PC-9 (cell line): ENCODE measurements around the gene VANGL2.

Experiments
- EZH2 ChIP-seq: fragments of 200-600 bp; sonication (generic); IDR thresholded peaks from 2 replicates; pipeline ENCODE4 v1.8.0; 2017; ENCODE audit warnings: antibody characterized with exemption, low read depth
- TF ChIP-seq, protein P1 (sequence below): fragments of 200-600 bp; sonication (generic); conservative IDR thresholded peaks from 2 replicates; pipeline ENCODE4 v1.6.1; 2017; ENCODE audit warnings: mixed run types, antibody characterized with exemption, mild to moderate bottlenecking, moderate library complexity

DNA sequence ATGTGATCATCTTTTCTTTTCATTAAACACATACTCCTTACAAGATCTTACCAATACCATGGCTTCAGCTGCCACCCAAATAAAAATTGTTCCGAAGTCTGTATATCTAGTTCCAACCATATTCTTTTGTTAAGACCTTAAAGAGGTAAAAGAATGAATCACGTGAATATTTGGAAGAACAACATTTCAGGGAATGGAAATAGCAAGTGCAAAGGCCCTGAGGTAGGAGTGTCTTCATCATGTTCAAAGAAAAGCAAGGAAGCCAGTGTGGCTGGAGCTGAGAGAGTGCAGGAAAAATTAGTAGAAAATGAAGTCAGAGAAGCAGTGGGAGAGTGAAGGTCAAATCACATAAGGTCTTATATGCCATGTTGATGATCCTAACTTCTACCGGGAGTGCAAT lies 71.7 kb downstream of the VANGL2 start:
- TF ChIP-seq, protein P1, sequence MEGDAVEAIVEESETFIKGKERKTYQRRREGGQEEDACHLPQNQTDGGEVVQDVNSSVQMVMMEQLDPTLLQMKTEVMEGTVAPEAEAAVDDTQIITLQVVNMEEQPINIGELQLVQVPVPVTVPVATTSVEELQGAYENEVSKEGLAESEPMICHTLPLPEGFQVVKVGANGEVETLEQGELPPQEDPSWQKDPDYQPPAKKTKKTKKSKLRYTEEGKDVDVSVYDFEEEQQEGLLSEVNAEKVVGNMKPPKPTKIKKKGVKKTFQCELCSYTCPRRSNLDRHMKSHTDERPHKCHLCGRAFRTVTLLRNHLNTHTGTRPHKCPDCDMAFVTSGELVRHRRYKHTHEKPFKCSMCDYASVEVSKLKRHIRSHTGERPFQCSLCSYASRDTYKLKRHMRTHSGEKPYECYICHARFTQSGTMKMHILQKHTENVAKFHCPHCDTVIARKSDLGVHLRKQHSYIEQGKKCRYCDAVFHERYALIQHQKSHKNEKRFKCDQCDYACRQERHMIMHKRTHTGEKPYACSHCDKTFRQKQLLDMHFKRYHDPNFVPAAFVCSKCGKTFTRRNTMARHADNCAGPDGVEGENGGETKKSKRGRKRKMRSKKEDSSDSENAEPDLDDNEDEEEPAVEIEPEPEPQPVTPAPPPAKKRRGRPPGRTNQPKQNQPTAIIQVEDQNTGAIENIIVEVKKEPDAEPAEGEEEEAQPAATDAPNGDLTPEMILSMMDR, result no peak
- TF ChIP-seq EZH2, result no peak
